ENCODE results near the gene PCDH10.

DNA sequence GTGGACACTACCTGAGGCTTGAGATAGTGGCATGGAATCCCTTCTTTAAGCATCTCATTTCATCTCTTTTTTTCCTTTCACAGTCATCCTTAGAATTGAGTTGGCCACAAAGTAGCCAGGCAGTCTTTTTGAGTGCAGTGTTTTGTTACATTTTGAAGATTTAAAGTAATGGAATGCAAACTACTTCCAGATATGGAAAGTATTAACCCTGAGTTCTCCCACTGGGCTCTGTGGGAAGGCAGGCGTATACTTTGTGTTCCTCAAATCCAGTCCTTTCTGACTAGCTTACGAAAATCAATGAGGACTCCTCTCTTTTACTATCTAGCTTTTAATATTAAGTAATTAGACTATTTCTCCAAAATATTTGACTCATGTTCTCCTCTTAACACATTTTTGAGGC lies 29.9 kb downstream of the PCDH10 start:
- TF ChIP-seq, protein P1, sequence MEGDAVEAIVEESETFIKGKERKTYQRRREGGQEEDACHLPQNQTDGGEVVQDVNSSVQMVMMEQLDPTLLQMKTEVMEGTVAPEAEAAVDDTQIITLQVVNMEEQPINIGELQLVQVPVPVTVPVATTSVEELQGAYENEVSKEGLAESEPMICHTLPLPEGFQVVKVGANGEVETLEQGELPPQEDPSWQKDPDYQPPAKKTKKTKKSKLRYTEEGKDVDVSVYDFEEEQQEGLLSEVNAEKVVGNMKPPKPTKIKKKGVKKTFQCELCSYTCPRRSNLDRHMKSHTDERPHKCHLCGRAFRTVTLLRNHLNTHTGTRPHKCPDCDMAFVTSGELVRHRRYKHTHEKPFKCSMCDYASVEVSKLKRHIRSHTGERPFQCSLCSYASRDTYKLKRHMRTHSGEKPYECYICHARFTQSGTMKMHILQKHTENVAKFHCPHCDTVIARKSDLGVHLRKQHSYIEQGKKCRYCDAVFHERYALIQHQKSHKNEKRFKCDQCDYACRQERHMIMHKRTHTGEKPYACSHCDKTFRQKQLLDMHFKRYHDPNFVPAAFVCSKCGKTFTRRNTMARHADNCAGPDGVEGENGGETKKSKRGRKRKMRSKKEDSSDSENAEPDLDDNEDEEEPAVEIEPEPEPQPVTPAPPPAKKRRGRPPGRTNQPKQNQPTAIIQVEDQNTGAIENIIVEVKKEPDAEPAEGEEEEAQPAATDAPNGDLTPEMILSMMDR (IDR thresholded peaks at IDR 0.05; ENCODE audit: low read depth, low read length), result no peak
- no peak for TF ChIP-seq EZH2phosphoT487 (IDR thresholded peaks at IDR 0.05; ENCODE audit: low read depth)

Data from OCI-LY3 (cell line).